Measurements from ENCODE around the gene C6orf120. TPM values are rescaled to one million over a fixed set of nuclear protein-coding genes. Genes with fewer than 3 reads are reported as not detected.

The C6orf120 gene
- total and polyA plus RNA-seq, 2 of the 13 experiments (the other 11 are each of a cell fraction or from before 2014, with no cell fraction given), result 21.7 to 29.9 TPM

- TF ChIP-seq MXD1 (CRISPR knock-in tag; IDR thresholded peaks at IDR 0.05) (peak; percentile 73; the same call in 1 of the 2 replicates), TP53 (CRISPR knock-in tag; conservative IDR thresholded peaks at IDR 0.05) (peak; percentile 47; the same call in 1 of the 2 replicates), E2F5 (CRISPR knock-in tag; conservative IDR thresholded peaks at IDR 0.05) (no peak), ZMYM2 (CRISPR knock-in tag; IDR thresholded peaks at IDR 0.05) (peak; percentile 88), PCBP2 (optimal IDR thresholded peaks at IDR 0.05; ENCODE audit: low read depth, low read length, poor library complexity, severe bottlenecking) (no peak), ZGPAT (CRISPR knock-in tag; IDR thresholded peaks at IDR 0.05) (peak; percentile 98), ZNF253 (CRISPR knock-in tag; IDR thresholded peaks at IDR 0.05; ENCODE audit: borderline replicate concordance) (peak; percentile 92; the same call in 1 of the 2 replicates), ZNF318 (CRISPR knock-in tag; IDR thresholded peaks at IDR 0.05) (no peak), ZNF143 (CRISPR knock-in tag; IDR thresholded peaks at IDR 0.05) (peak; percentile 61; the same call in 1 of the 2 replicates), MAZ (IDR thresholded peaks at IDR 0.05; ENCODE audit: borderline replicate concordance, low read depth, low read length) (peak; percentile 91), MAZ (CRISPR knock-in tag; IDR thresholded peaks at IDR 0.05; ENCODE audit: low read depth) (peak; percentile 99), ZNF354B (CRISPR knock-in tag; IDR thresholded peaks at IDR 0.05) (peak; percentile 36; the same call in 1 of the 2 replicates), ZNF275 (CRISPR knock-in tag; IDR thresholded peaks at IDR 0.05; ENCODE audit: borderline replicate concordance) (peak; percentile 87; the same call in 1 of the 2 replicates), ZSCAN21 (CRISPR knock-in tag; IDR thresholded peaks at IDR 0.05; ENCODE audit: borderline replicate concordance) (peak; percentile 99)
Measured at GRCh38 chr6:169751242-169752073, 49.5 kb downstream of the C6orf120 start, which contains the start of the genes DYNLT2 and ERMARD (continued).
